ENCODE data around the gene CCR8. TPM values are rescaled to one million over a fixed set of nuclear protein-coding genes. Genes with fewer than 3 reads are reported as not detected.

CCR8 gene, protein sequence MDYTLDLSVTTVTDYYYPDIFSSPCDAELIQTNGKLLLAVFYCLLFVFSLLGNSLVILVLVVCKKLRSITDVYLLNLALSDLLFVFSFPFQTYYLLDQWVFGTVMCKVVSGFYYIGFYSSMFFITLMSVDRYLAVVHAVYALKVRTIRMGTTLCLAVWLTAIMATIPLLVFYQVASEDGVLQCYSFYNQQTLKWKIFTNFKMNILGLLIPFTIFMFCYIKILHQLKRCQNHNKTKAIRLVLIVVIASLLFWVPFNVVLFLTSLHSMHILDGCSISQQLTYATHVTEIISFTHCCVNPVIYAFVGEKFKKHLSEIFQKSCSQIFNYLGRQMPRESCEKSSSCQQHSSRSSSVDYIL
- 1.1 TPM for total RNA-seq

DNA sequence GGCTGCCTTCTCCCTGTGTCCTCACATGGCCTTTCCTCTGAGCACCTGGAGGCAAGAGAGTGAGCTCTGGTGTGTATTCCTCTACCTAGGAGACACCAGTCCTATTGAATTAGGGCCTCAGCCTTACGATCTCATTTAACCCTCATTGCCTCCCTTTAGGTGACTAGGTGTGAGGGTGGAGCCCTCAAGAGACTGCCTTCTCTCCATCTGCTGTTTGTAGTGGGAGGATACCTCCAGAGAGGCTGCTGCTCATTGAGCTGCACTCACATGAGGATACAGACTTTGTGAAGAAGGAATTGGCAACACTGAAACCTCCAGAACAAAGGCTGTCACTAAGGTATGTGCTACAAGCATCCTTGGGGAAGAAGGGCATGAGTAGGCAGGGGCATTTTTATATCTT is at the start of gene CCR8:
Gene CCR8, plus strand, starts transcription at position 217 of the 400 bp plus-strand sequence. CDS start 2,623 bp downstream, outside the sequence.
- DNase-seq, result no peak

DNA sequence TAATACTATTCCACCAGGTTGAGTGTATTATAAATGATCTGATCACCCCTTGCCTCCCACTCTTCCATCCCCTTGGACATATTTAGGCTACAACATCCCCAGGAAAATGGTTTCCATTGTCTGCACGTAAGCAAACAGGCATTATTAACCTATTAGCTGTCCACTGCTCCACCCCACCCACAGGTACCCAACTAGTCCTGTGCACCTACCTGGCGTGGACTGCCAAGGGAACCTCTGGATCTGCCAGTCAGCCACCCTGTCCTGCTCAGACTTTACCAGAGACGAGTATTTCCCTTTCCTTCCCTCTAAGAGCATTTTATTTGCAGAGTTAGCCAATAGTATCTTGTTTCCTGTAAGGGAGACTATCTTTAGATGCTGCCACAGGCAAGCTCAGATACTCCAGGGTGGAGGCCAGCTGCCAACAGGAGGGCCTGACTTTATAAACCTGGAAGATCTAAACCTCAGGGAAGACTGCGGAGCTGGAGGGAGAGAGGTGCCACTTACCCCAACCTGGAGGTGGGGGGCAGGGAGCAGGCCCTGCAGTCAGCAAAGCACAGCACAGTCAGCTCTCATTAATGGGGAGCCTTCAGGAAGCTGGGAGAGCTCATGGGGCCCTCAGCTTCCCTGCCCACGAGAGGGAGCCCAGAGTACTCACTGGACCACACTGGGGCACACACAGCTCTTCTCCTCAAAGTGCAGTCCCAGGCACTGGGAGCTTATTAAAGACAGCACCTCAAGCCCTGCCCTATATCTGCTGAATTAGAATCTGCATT is 49.6 kb upstream of the CCR8 start, which contains the start of gene CX3CR1:
Gene CX3CR1, minus strand, starts transcription at position 292 of the 773 bp plus-strand sequence. CDS start 13,527 bp downstream, outside the sequence.
- DNase-seq, result peak; percentile 23

DNA sequence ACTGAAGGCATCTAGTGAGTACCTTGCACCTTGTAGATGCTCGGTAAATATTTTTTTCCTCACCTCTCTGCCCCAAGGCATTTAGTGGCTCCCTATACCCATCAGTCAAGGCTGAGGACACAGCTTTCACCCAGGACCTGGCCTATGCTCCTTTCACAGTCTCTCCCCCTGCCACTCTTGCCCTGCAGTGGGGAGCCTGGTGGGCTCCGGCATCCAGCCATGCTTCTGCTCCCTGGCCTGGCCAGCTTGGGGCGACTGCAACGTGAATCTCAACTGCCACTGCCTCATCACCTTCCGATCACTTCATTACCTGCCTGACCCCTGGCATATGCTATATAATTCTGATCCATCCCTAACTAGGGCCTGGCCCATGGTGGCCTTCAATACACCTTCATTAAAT is 48.9 kb upstream of the CCR8 start:
- no peak for DNase-seq

DNA sequence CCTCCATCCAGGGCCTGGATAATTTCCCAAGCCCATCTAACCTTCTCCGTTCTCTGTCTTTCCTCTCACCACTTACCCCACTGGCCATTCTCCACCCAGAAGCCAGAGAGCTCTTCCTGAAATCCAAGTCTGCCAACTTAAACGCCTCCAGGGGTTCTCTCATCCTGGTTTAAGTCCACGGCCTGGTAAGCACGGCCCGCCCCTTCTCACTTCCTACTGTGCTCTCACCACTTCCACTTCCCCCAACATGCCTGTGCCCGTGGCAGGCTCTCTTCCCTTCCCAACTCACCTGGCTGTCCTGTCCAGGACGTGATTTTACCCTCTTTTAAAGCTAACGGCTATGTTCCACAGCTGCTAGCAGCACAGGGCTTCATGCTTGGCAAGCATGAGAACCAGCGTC is 48.0 kb upstream of the CCR8 start:
- no peak for DNase-seq

DNA sequence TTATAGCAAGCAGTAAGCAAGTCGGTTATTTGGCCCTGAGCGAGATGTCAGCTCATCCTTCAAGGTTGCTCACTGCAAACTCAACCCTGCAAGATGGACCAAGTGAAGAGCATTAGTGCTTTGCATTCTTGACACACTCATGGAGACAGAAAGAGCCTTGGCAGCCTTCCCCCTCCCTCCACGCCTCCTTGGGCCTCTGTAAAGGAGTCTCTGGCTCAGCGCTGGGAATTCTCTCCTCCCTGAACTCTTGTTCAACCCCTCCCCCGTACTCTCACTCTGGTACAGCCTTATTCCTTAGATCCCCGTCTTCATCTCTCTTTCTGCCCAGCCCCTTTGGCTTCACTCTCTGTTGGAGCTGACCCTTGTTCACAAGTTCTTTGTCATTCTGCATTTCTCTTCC is 47.5 kb upstream of the CCR8 start:
- DNase-seq, result no peak

DNA sequence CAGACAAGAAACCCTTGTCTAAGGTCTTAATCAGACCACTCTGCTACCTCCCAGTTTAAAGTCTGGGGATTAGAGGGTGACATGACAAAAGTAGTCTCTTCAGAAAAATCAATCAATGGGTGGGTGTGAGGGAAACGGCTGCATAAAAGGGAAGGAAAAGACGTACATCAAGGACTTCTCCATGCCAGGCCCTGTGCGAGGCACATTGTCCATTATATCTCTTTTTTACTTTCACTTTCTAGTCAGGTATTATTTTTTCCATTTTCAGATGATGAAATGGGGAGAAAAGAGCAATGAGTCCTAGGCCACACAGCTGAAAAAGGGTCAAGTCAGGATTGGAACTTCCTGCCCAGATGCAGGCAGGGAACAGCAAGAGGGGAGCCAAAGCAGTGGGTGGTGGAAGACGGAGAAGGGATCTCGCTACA is 45.0 kb upstream of the CCR8 start:
- DNase-seq, result no peak

DNA sequence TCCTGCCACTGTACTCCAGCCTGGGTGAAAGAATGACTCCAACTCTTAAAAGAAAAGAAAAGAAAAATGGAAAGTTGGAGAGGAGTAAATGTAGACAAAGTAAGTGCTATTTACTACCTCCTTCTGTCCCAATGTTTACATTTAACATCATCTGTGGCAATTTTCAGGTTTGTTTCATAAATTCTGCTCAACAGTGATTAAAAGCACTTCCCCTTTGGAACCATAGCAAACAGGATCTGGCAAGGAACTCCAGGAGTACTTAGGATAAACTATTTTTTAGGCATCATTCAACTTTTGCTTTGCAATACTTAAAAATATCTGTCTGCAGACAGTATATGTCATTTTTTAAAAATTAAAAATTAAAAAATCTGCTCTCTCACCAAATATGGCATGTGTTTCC is 44.2 kb upstream of the CCR8 start:
- no peak for DNase-seq

DNA sequence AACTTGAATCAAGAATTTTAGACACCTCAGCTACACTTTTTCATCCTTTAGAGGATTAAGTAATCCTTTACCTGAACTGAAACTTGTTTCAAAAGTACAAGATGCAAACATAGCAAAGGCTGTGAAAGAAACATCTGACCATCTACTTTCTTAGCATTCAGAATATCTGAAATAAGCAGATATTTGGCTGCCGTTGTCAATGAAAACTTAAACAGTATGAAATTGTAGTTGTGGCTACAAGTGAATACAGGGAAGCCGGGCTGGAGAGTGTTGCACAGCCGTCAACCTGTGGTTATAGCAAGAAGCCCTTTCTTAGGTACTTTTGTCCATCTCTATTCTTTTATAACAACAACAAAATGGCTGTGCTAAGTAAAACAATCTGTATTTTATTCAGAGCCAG is 42.7 kb upstream of the CCR8 start:
- DNase-seq, result no peak

DNA sequence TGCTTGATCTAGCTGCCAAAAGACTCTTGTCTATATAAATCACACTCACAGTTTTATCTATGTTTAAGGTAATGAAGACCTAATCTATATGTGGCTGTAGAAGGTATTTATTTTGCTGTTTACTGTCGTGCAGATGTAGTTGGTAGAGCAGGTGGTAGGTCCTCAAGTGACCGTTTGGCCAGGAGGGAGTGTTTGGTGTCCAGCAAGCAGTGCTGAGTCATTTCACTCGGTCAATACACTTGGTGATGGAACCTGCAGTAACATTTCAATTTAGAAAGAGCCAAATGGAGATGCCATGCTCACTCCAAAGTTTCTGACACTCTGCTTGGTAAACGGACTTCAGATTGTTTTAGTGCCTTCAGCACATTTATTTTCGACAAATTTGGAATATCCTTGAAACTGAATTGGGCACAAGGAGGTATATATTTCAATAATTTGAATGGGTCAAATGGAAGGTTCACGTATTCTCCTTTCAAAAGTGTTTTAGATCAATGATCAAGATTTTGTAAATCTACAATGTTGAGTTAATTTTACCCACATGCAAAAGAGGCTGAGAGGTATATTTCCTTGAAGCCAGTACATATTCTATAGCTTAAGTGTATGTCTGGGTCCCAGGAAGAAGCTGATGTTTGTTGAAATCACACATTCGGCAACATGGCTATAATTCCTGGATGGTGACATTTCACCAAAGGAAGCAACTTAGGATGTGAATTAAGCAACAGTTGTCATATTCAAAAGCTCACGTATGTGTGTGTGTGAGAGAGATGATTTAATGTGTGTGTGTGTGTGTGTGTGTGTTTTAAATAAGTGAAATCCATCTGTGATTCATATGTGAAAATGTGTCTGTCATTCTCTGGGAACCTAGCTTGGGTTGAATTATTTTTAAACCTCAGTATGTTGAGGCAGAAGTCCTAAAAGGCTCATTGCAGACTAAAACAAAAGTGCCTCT is 42.0 kb upstream of the CCR8 start:
- DNase-seq, result no peak

DNA sequence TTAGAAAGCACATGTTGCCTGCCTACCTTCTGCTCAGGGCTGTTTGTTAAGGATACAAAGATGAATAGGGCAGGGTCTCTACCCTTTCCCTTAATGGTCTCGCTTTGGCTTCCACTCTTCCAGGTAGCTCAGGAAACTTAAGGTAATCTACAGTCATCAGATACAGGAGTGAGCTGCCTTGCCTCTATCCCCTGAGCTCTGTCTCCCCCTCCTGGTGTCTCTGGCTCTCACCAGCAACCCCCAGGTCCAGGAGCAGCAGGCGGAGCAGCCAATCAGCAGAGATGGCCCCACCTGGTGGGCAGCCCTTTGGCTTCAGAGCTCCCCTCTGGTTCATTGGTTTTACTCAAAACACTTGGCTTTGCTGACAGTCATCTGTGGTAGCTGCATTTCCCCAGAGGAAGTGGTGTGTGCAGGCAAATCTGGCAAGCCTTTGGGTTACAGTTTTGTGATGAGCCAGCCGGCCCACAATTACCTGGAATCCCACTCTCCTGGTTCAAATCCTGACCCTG is 41.2 kb upstream of the CCR8 start:
- DNase-seq, result peak; percentile 89

DNA sequence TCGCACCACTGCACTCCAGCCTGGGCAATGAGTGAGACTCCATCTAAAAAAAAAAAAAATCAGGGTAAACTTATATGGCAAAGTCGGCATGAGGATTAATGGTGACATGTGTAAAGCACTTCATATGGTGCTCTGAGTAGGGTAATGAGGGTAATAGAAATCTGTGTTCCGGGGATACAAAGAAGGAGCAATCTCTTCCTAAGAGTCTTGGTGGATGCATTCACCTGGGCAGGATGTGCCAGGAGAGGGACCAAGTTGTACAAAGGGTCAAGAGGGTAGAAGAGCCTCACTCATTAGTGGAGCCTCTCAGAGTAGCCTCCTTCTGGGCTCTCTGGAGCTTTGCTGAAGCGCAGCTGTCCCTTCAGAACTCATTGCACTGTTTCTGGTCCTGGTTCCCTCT is 40.4 kb upstream of the CCR8 start:
- no peak for DNase-seq

DNA sequence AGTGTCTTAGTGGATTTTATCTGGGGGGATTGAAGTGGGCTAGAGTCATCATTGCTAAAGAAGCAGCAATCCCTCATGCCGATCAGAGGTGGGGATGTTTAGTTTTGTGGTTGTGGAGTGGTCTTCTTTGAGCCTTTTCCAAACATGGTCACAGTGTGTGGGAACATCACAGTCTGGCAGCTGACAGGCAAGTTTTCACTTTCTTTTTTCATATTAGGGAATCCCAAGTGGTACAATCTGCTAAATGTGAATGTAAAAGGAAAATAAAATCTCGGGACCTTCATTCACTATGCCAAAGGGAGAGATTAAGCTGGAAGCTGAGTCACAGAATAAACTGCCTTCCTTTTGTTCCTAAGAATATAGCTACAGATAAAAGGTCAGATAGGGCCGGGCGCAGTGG is 39.3 kb upstream of the CCR8 start:
- no peak for DNase-seq

DNA sequence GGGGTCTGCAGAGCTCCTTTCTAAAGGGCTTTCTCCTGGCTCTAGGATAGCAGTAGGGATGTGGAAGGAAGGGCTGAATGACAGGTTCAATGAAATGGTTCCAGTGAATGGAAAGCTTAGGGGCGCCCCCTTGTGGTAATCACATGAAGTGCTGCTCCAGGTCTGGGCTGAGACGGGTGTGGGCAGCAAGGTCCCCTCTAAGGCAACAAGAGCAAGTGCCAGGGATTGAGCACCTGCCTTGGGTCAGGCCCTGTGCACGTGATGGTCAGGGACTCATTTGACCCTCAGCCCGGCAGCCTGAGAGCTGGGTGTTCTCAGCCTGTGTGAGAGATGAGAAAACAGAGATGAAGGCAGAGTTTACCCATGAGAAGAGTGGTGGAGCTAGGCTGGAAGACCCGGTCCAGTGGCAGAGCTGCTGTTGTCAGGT is 37.6 kb upstream of the CCR8 start:
- peak; percentile 76 for DNase-seq

DNA sequence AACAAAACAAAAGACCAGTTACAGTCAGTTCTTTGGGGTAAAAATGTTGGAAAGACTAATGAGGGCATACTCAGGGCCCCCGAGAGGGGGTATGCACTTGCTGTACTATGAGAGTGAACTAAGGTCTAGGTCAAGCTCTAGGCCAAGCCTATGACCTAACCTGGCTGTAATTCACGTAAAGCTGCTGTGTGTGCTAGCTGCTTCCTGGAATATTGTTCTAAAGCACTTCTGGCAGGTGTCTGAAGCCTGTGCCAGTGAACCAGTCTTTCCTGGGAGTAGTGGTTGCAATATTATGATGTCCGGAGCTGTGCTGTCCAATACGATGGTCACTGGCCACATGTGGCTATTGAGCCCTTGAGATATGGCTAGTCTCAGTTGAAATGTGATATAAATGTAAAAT is 36.5 kb upstream of the CCR8 start:
- no peak for DNase-seq

DNA sequence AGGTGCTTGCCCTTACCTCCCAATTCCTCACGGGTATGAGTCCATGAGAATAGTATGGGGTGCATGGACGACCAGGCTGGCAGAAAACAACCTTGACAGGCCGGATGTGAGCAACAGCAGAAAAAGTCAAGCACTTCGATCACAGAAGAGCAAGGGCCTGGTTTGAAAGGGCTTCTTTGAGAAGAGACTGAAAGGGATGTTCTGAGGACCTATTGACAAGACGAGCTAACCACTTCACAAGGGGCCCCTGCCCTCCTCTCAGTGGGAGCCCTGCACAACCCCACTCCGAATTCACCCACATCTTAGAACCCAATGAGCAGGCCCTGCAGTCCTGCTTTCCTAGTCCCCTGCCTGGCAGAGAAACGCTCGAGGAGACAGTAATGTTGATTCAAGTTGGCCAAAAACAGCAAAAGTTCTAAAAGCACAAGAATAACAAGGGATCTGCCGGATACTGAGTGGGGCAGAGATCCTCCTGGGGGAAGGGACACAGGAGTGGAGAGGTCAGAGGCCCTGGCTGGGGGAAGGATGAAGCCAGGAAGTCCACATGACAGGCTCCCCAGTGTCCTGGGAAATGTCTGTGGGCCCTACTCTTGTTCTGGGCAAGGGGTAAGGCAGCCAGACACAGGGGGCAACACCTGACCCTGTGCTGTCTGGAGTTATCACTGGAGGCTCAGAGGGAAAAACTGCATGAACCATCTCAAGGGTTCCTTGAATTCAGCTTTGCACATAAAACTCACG is 34.9 kb upstream of the CCR8 start:
- DNase-seq, result no peak

DNA sequence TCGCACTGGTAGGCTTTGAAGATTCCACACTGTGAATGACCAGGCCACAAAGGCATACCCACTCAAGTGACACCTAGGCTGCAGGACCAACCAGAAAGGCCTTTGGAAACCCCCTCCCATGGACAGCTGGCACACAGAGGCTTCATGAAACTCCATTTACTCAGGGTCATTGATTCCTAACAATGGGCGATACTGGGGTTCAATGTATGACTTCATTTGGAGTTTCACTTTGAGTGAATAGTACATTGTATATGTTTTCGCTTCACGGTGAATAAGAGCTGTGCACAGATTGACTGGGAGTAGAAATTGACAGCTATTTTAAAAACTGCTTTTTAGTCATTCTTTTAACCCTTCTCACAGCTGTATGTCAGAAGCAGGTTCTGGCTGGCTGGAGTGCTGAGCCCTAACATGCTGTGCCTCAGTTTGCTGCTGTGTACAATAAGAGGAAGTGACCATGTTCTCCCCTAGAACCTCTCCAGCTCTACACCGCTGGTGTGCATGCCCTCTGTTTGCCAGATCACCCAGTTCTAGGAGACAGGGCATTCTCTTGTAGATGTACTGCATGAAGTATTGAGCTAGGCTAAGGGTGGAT is 34.2 kb upstream of the CCR8 start:
- DNase-seq, result no peak

DNA sequence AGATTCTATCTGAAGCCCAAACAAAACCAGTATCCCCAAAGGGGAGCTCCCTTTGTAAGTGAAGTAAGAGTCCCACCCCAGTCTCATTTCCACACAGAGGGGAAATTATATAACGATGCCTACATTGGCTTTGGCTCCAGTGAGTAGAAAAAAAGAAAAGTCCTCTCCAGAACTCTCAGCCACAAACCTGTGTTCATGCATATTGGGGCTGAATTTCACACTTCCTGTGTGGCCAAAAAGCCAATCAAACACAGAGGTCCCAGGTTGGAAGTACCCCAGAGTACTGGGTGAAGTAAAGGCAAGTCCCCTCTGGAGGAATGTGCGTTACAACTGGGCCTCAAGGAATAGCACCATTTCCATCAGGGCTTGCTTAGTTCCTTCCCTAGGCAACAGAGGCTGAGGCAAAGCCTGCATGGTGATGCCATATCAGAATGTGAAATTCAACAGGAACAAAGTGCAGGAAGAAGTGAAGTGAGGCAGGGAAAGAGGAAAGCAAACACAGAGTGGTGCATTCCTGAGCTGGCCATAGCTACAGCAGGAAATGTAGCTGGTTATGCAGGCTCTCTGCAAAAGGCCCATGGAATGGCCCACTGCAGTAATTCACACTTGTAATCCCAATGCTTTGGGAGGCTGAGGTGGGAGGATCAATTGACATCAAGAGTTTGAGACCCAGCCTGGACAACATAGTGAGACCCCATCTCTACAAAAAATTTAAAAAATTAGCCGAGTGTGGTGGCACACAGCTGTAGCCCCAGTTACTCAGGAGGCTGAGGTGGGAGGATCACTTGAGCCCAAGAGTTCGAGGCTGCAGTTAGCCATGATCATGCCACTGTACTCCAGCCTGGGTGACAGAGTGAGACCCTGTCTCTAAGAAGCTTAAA is 33.1 kb upstream of the CCR8 start:
- no peak for DNase-seq

DNA sequence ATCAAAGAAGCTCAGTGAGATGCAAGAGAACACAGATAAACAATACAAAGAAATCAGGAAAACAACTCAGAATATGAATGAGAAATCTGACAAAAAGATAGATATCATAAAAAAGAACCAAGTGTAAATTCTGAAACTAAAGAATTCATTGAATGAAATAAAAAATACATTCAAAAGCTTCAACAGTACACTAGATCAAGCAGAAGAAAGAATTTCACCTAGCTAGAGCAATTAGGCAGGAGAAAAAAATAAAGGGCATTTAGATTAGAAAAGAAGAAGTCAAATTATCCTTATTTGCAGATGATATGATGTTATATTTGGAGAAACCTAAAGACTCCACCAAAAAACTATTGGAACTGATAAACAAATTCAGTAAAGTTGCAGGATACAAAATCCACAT is 30.2 kb upstream of the CCR8 start:
- no peak for DNase-seq

DNA sequence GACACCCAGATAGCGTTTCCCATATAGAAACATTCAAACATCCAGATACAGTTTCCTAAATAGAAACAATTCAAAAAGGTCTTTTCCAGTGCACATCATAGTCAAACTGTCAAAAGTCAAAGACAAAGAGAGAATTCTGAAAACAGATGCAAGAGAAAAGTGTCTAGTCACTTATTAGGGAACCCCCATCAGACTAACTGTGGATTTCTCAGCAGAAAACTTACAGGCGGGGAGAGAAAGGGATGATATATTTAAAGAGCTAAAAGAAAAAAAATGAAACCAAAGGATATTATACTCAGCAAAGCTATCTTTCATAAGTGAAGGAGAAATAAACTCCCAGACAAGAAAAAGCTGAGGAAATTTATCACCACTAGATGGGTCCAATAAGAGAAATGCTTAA is 27.3 kb upstream of the CCR8 start:
- DNase-seq, result no peak

DNA sequence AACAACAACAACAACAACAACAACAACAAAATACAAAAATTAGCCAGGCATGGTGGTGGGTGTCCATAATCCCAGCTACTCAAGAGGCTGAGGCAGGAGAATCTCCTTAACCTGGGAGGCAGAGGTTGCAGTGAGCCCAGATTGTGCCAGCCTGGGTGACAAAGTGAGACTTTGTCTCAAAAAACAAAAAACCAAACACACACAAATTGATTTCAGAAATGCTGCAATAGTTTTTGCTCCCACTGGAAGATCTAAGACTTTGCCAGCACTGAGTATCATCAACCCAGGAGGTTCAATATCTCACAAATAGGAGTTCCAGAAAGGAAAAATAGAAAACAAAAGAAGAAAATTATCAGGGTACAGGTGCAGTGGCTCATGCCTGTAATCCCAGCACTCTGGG is 16.2 kb upstream of the CCR8 start:
- DNase-seq, result no peak

All from tongue (tissue), 2 donors.